HepG2 (cell line): Measurements from ENCODE around the gene TM6SF1. TPM values are rescaled to one million over a fixed set of nuclear protein-coding genes. Genes with fewer than 3 reads are reported as not detected.

ENCODE experiments used
- ATAC-seq: fragments of 200-7000 bp; cut with Tn5 transposase; 3 replicates; pipeline ENCODE4 v1.9.1; 2020; ENCODE audit warnings: mild to moderate bottlenecking, moderate library complexity
- BruUV-seq: library from RNA; stranded (reverse); fragments of 400-500 nt; replicated peaks from 2 replicates; lab custom pipeline; 2021; lab: Mats Ljungman, UMichigan
- CTCF ChIA-PET: fragments of 300-600 bp; formaldehyde crosslinking; extraction: SDS; loops from one replicate; lab custom pipeline; 2021; ENCODE audit warnings: low total read pairs, inconsistent platforms, low intra/inter-chr PET ratio; lab: Yijun Ruan, JAX
- POLR2A ChIA-PET: fragments of 350-600 bp; sonication (Branson Sonifier 250); formaldehyde crosslinking; loops from one replicate; lab custom pipeline; 2020; ENCODE audit warnings: antibody characterized with exemption, inconsistent platforms; lab: Yijun Ruan, JAX
- DNase-seq: peaks from one replicate; pipeline ENCODE4 v3.0.0-alpha.2; 2015; ENCODE audit warnings: low spot score
- FAIRE-seq: peaks from 3 replicates; lab custom pipeline; 2011; peaks lifted over from hg19 to GRCh38; lab: Jason Lieb, UNC
- H2AFZ ChIP-seq: one replicate; pipeline ENCODE4 v1.6.1; 2011; ENCODE audit warnings: low read length, inconsistent platforms
- H3K27ac ChIP-seq: fragments of 300-600 bp; 3 replicates; pipeline ENCODE4 v1.8.0; 2011; ENCODE audit warnings: mixed run types, mild to moderate bottlenecking, mixed read lengths, low read length, inconsistent platforms; ENCODE audit not compliant: insufficient read depth; ENCODE audit errors: extremely low read length
- H3K27me3 ChIP-seq, 2 experiments: fragments of 200-600 bp in 1 of 2; 2 replicates in 1 of 2; 3 replicates in 1 of 2; pipeline versions ENCODE4 v1.6.0 to v1.8.0; 2011; ENCODE audit warnings: low read length in 2 of 2, mild to moderate bottlenecking in 2 of 2, moderate library complexity in 2 of 2, inconsistent platforms in 1 of 2; ENCODE audit not compliant: insufficient read depth in 2 of 2, control insufficient read depth in 1 of 2
- H3K36me3 ChIP-seq, 2 experiments: fragments of 200-600 bp in 1 of 2; replicated peaks in 1 of 2; 2 replicates in 1 of 2; 3 replicates in 1 of 2; pipeline versions ENCODE4 v1.5.1 to v1.8.0; 2011; ENCODE audit warnings: low read length in 2 of 2, inconsistent platforms in 1 of 2; ENCODE audit not compliant: insufficient read depth in 2 of 2, control insufficient read depth in 1 of 2
- H3K4me1 ChIP-seq: 2 replicates; pipeline ENCODE4 v1.5.1; 2012; ENCODE audit warnings: low read length, inconsistent platforms; ENCODE audit not compliant: insufficient read depth
- H3K4me2 ChIP-seq: 2 replicates; pipeline ENCODE4 v1.6.0; 2011; ENCODE audit warnings: low read depth, low read length, inconsistent platforms
- H3K4me3 ChIP-seq, 3 experiments: fragments of 200-600 bp in 1 of 3; sonication (generic), shearing (Covaris generic) in 1 of 3; replicated peaks in 1 of 3; 2 replicates each; pipeline ENCODE4 v1.5.1; 2011 to 2016; ENCODE audit warnings: low read length in 3 of 3, inconsistent platforms in 2 of 3, low read depth in 2 of 3, mild to moderate bottlenecking in 2 of 3, control low read depth in 1 of 3, mixed read lengths in 1 of 3; ENCODE audit not compliant: insufficient read depth in 1 of 3
- H3K79me2 ChIP-seq: one replicate; pipeline ENCODE4 v1.6.1; 2011; ENCODE audit warnings: low read length, inconsistent platforms; ENCODE audit not compliant: insufficient read depth
- H3K9ac ChIP-seq: 2 replicates; pipeline ENCODE4 v1.6.0; 2011; ENCODE audit warnings: mild to moderate bottlenecking, low read depth, low read length, inconsistent platforms; ENCODE audit not compliant: insufficient read depth
- H3K9me3 ChIP-seq: 2 replicates; pipeline ENCODE4 v1.5.1; 2012; ENCODE audit warnings: mild to moderate bottlenecking, low read length
- H4K20me1 ChIP-seq: 2 replicates; pipeline ENCODE4 v1.6.0; 2011; ENCODE audit warnings: inconsistent platforms, mild to moderate bottlenecking, low read length, moderate library complexity; ENCODE audit not compliant: insufficient read depth
- ADNP ChIP-seq: sonication (generic); formaldehyde crosslinking; IDR thresholded peaks from 2 replicates; pipeline ENCODE4 v1.4.0; 2020; ENCODE audit warnings: missing genetic modification reagents
- GATAD1 ChIP-seq: IDR thresholded peaks from 2 replicates; pipeline ENCODE4 v1.6.1; 2016; ENCODE audit warnings: missing genetic modification reagents, missing compliant biosample characterization
- NFE2L2 ChIP-seq: fragments of 150-350 bp; IDR thresholded peaks from 2 replicates; pipeline ENCODE4 v1.6.1; 2014; ENCODE audit warnings: low read length
- STAT5B ChIP-seq: sonication (generic); formaldehyde crosslinking; IDR thresholded peaks from 2 replicates; pipeline ENCODE4 v1.4.0; 2020; ENCODE audit warnings: missing genetic modification reagents
- ZC3H4 ChIP-seq: sonication (generic); formaldehyde crosslinking; IDR thresholded peaks from 2 replicates; pipeline ENCODE4 v1.4.0; 2020; ENCODE audit warnings: missing genetic modification reagents, borderline replicate concordance
- ZNF24 ChIP-seq: fragments of 450-650 bp; IDR thresholded peaks from 2 replicates; pipeline ENCODE4 v1.6.1; 2017; ENCODE audit warnings: antibody characterized with exemption, mild to moderate bottlenecking
- ZNF296 ChIP-seq: sonication (generic); formaldehyde crosslinking; conservative IDR thresholded peaks from 2 replicates; pipeline ENCODE4 v1.5.0; 2020; ENCODE audit warnings: mild to moderate bottlenecking, missing genetic modification reagents
- ZNF350 ChIP-seq: sonication (generic); formaldehyde crosslinking; IDR thresholded peaks from 2 replicates; pipeline ENCODE4 v1.4.0; 2020; ENCODE audit warnings: mild to moderate bottlenecking, low read depth, missing genetic modification reagents, borderline replicate concordance
- ZSCAN20 ChIP-seq: sonication (generic); formaldehyde crosslinking; IDR thresholded peaks from 2 replicates; pipeline ENCODE4 v1.4.0; 2020; ENCODE audit warnings: missing genetic modification reagents, mild to moderate bottlenecking, borderline replicate concordance
- WGBS: methylation state at CpG from one replicate; pipeline ENCODE4 v1.1.6; 2017; ENCODE audit warnings: low lambda C conversion rate; 5-methylcytosine and 5-hydroxymethylcytosine counted together
- in situ Hi-C: cut with HindIII; loops from 2 replicates; pipeline ENCODE4 v1.10.0; 2017; ENCODE audit warnings: low pct_unique_long_range_greater_than_20kb; ENCODE audit not compliant: extremely low pct_ligation_motif_present
- intact Hi-C: fragments of 100-400 bp; cut with micrococcal nuclease; formaldehyde crosslinking; loops from one replicate; pipeline ENCODE4 v1.10.0; 2022; ENCODE audit not compliant: unreplicated experiment
- polyA plus RNA-seq, 8 experiments: library from polyadenylated mRNA; depleted of rRNA in 3 of 8; stranded (reverse) in 7 of 8; unstranded in 1 of 8; fragments of >200 nt; fragmentation: Illumina TruSeq in 4 of 8; extraction: Trizol in 4 of 8; gene quantifications; 2 replicates each; pipeline versions ENCODE4 v1.2.1 to v1.2.3, GENCODE V29; 2011 to 2016; ENCODE audit warnings: low read depth in 4 of 8, missing spikeins in 1 of 8, mixed read lengths in 1 of 8; ENCODE audit not compliant: insufficient read depth in 1 of 8
- total RNA-seq, 5 experiments: library from RNA; depleted of rRNA; stranded (reverse); fragments of >200 nt; fragmentation: Illumina TruSeq; extraction: Trizol; gene quantifications; 2 replicates each; pipeline ENCODE4 v1.2.3, GENCODE V29; 2016; ENCODE audit warnings: low read depth in 1 of 5
- TF ChIP-seq, protein P1 (sequence below): sonication (generic); formaldehyde crosslinking; IDR thresholded peaks from 2 replicates; pipeline ENCODE4 v1.4.0; 2020; ENCODE audit warnings: missing genetic modification reagents, borderline replicate concordance
- TF ChIP-seq, protein P2 (sequence below): sonication (generic); formaldehyde crosslinking; IDR thresholded peaks from 2 replicates; pipeline ENCODE4 v1.9.0; 2021; ENCODE audit warnings: missing genetic modification reagents, borderline replicate concordance

Gene TM6SF1
- total and polyA plus RNA-seq, 2 of the 13 experiments (the other 11 are each of a cell fraction or from before 2014, with no cell fraction given), result not detected

GRCh38 chr15:83113881-83114674 is 6.6 kb downstream of the TM6SF1 start:
- Histone ChIP-seq H3K4me1 (no peaks in the 10 kb centered on the region), H3K4me3 (no peak overlapping the region), H3K79me2 (no peaks in the 10 kb centered on the region), H4K20me1 (no peaks in the 10 kb centered on the region), H3K27ac (no peak overlapping the region), H3K4me2 (no peak overlapping the region), H2AFZ (no peak overlapping the region), H3K36me3 (no peaks in the 10 kb centered on the region), H3K9ac (no peak overlapping the region), H3K9me3 (no peaks in the 10 kb centered on the region), H3K27me3 (peaks cover 2 to 47% of the 10 kb centered on the region in 2 experiments; a peak in 3 of 5 replicates)
- DNase-seq, result no peak
- no peak for ATAC-seq
- in situ Hi-C loops (no loop called here), intact Hi-C loops (no loop called here)
- ChIA-PET CTCF (no interaction called here), POLR2A (no interaction called here)
- WGBS, result 26% methylated on average over 4 of the region's 5 CpGs
- no peak for TF ChIP-seq GATAD1 (CRISPR knock-in tag)
- no peak for TF ChIP-seq ADNP (CRISPR knock-in tag)
- no peak for TF ChIP-seq NFE2L2
- TF ChIP-seq ZSCAN20 (CRISPR knock-in tag), result no peak
- TF ChIP-seq ZNF350, result no peak
- TF ChIP-seq ZNF296 (CRISPR knock-in tag), result no peak
- TF ChIP-seq STAT5B (CRISPR knock-in tag), result no peak
- TF ChIP-seq, protein P1, sequence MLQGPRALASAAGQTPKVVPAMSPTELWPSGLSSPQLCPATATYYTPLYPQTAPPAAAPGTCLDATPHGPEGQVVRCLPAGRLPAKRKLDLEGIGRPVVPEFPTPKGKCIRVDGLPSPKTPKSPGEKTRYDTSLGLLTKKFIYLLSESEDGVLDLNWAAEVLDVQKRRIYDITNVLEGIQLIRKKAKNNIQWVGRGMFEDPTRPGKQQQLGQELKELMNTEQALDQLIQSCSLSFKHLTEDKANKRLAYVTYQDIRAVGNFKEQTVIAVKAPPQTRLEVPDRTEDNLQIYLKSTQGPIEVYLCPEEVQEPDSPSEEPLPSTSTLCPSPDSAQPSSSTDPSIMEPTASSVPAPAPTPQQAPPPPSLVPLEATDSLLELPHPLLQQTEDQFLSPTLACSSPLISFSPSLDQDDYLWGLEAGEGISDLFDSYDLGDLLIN, result no peak
- TF ChIP-seq, protein P2, sequence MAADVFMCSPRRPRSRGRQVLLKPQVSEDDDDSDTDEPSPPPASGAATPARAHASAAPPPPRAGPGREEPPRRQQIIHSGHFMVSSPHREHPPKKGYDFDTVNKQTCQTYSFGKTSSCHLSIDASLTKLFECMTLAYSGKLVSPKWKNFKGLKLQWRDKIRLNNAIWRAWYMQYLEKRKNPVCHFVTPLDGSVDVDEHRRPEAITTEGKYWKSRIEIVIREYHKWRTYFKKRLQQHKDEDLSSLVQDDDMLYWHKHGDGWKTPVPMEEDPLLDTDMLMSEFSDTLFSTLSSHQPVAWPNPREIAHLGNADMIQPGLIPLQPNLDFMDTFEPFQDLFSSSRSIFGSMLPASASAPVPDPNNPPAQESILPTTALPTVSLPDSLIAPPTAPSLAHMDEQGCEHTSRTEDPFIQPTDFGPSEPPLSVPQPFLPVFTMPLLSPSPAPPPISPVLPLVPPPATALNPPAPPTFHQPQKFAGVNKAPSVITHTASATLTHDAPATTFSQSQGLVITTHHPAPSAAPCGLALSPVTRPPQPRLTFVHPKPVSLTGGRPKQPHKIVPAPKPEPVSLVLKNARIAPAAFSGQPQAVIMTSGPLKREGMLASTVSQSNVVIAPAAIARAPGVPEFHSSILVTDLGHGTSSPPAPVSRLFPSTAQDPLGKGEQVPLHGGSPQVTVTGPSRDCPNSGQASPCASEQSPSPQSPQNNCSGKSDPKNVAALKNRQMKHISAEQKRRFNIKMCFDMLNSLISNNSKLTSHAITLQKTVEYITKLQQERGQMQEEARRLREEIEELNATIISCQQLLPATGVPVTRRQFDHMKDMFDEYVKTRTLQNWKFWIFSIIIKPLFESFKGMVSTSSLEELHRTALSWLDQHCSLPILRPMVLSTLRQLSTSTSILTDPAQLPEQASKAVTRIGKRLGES (CRISPR knock-in tag), result no peak
- TF ChIP-seq ZNF24, result no peak
- TF ChIP-seq ZC3H4, result no peak
- no TSS peak for BruUV-seq
- no peak for FAIRE-seq
